BJ (cell line): ENCODE measurements around the gene GALNT17. TPM values are rescaled to one million over a fixed set of nuclear protein-coding genes. Genes with fewer than 3 reads are reported as not detected.

Source experiments
- CTCF ChIA-PET: fragments of 350-600 bp; formaldehyde crosslinking; extraction: SDS; loops from one replicate; lab custom pipeline; 2021; ENCODE audit warnings: antibody characterized with exemption, inconsistent platforms; lab: Yijun Ruan, JAX
- POLR2A ChIA-PET: fragments of 300-600 bp; sonication (Branson Sonifier 250); formaldehyde crosslinking; extraction: SDS; loops from one replicate; lab custom pipeline; 2021; ENCODE audit warnings: antibody characterized with exemption; lab: Charles Lee
- DNase-seq: peaks from one replicate; pipeline ENCODE4 v3.0.0-alpha.2; 2011; ENCODE audit warnings: low read depth
- H3K27me3 ChIP-seq: 2 replicates; pipeline ENCODE4 v1.6.0; 2011; ENCODE audit warnings: low read length; ENCODE audit not compliant: control insufficient read depth, insufficient read depth
- H3K36me3 ChIP-seq: 2 replicates; pipeline ENCODE4 v1.5.1; 2011; ENCODE audit warnings: low read length; ENCODE audit not compliant: control insufficient read depth, insufficient read depth
- H3K4me3 ChIP-seq: 2 replicates; pipeline ENCODE4 v1.5.1; 2011; ENCODE audit warnings: low read depth, mild to moderate bottlenecking, control low read depth, low read length
- polyA plus RNA-seq: library from polyadenylated mRNA; depleted of rRNA; stranded (reverse); fragments of >200 nt; gene quantifications from 2 replicates; pipeline ENCODE4 v1.2.3, GENCODE V29; 2011
- TF ChIP-seq, protein P1 (sequence below): IDR thresholded peaks from 2 replicates; pipeline ENCODE4 v1.5.1; 2011; ENCODE audit warnings: low read depth, mild to moderate bottlenecking, control low read depth, inconsistent platforms, low read length, moderate library complexity; ENCODE audit not compliant: insufficient read depth

Gene GALNT17
- polyA plus RNA-seq, 1 experiment: not detected

DNA sequence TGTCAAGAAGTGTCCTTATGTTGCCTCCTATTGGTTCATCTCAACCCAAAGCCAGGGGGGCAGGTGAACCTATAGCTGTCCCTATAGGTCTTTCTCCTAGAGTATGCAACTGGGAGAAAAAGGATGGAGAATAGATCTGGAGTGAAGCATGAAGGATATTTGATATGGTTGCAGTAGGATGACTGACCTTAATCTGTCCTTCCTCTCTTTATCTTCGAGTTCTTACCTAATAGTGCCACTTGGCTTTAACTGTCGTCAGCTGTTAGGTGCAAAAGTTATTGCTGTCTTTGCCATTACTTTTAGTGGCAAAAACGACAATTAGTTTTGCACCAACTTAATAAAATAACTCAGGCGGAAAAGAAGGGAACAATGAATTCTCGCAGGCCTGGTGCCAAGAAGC is 196.0 kb downstream of the GALNT17 start:
- TF ChIP-seq, protein P1, sequence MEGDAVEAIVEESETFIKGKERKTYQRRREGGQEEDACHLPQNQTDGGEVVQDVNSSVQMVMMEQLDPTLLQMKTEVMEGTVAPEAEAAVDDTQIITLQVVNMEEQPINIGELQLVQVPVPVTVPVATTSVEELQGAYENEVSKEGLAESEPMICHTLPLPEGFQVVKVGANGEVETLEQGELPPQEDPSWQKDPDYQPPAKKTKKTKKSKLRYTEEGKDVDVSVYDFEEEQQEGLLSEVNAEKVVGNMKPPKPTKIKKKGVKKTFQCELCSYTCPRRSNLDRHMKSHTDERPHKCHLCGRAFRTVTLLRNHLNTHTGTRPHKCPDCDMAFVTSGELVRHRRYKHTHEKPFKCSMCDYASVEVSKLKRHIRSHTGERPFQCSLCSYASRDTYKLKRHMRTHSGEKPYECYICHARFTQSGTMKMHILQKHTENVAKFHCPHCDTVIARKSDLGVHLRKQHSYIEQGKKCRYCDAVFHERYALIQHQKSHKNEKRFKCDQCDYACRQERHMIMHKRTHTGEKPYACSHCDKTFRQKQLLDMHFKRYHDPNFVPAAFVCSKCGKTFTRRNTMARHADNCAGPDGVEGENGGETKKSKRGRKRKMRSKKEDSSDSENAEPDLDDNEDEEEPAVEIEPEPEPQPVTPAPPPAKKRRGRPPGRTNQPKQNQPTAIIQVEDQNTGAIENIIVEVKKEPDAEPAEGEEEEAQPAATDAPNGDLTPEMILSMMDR: no peak
- Histone ChIP-seq H3K27me3 (no peaks in the 10 kb centered on the region), H3K36me3 (no peaks in the 10 kb centered on the region), H3K4me3 (no peak overlapping the region)
- no peak for DNase-seq
- CTCF ChIA-PET: no interaction called here
- POLR2A ChIA-PET: no interaction called here

DNA sequence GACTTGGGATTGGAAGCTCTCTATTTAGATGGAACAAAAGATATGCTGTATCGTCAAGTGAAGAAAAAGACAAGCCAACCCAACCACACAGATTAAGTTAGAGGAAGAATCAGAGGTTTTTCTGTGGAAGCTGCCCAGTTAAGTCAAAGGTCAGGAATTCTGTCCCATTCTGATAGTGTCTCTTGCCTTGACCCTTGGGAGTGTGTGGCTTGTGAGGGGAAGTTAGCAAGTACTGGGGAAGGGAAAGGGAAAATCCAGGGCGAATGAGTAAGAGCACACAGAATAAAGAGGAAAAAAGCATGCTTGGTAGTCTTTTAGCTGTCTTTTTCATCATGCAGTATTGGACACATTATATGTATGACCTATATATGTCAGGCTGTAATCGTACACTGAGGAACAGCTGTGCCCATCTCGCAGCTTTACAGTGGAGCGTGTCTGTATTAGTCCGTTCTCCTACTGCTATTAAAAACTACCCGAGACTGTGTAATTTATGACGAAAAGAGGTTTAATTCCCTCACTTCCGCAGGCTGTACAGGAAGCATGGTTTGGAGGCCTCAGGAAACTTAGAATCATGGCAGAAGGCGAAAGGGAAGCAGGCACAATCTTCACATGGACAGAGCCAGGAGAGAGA is 197.2 kb downstream of the GALNT17 start:
- Histone ChIP-seq H3K36me3 (no peaks in the 10 kb centered on the region), H3K27me3 (no peaks in the 10 kb centered on the region), H3K4me3 (no peak overlapping the region)
- ChIA-PET CTCF (no interaction called here), POLR2A (no interaction called here)
- TF ChIP-seq, protein P1: no peak
- no peak for DNase-seq

DNA sequence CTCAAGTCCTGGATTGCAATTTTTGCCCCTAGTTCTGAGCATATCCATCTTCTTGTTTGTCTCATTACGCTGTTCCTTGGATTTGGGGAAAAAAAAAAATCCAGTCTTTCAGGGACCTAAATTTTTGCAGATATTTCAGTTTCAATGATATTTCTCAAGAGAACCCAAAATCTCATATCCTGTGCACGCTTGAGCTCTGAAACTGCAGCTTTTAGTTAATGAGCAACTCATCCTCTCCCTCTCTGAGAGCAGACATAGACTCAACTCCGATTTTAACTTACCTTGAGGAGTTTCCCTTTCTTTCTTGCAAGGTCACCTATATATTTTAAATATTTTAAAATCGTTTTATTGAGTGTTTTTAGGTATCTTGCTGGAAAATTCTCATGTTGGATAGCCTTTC is 200.3 kb downstream of the GALNT17 start:
- Histone ChIP-seq H3K4me3 (no peak overlapping the region), H3K36me3 (no peaks in the 10 kb centered on the region), H3K27me3 (no peaks in the 10 kb centered on the region)
- POLR2A ChIA-PET: no interaction called here
- TF ChIP-seq, protein P1: no peak
- CTCF ChIA-PET: interaction anchor here (0.6 kb wide), 1 partner anchor 401 kb away, joined by 3 read pairs; no protein-coding TSS in a partner anchor
- DNase-seq: no peak

DNA sequence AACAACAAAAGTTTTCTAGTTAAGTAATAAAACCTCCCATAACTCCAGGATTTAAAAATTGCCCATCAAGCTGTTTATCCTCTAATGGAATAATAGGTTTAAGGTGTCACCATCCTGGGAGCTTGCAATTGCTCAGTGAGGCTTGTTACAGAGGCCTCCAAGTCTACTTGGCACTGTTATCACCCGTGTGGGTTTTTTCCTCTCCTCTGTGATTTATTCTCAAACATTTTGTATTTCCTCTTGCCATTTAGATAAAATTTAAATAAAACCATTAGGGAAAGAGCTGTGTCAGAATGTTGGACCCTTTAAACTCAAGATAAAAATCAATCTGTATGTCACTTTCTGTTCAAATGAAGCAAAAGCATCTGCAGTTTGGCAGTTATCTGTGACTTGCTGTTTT is 202.6 kb downstream of the GALNT17 start:
- Histone ChIP-seq H3K36me3 (no peaks in the 10 kb centered on the region), H3K27me3 (no peaks in the 10 kb centered on the region), H3K4me3 (no peak overlapping the region)
- DNase-seq: no peak
- ChIA-PET POLR2A (no interaction called here), CTCF (no interaction called here)
- TF ChIP-seq, protein P1: no peak

DNA sequence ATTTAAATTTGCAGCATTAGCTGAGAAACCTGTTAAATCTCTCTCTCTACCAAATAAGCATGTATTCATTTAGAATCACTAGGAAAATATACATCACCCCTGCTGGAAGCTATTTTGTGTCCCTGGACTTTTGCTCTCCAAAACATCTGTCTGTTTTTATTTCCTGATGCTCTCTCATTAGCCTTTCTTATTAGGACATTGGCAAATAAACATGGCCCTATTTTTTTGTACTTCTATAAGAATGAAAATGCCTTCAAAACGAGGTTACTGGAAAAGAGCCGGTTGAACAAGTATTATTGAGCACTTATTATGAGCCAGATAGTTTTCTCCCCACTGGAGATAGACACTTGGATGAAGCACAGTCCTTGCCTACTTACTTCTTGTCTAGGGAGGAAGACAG is 206.9 kb downstream of the GALNT17 start:
- Histone ChIP-seq H3K27me3 (no peaks in the 10 kb centered on the region), H3K4me3 (no peak overlapping the region), H3K36me3 (no peaks in the 10 kb centered on the region)
- ChIA-PET POLR2A (no interaction called here), CTCF (no interaction called here)
- TF ChIP-seq, protein P1: no peak
- no peak for DNase-seq
